Midbrain (tissue), 1 donor: Measurements from ENCODE around the gene HEG1.

Experiments
- DNase-seq: peaks from one replicate; lab custom pipeline; 2025; lab: John Stamatoyannopoulos, UW

HEG1 gene

DNA sequence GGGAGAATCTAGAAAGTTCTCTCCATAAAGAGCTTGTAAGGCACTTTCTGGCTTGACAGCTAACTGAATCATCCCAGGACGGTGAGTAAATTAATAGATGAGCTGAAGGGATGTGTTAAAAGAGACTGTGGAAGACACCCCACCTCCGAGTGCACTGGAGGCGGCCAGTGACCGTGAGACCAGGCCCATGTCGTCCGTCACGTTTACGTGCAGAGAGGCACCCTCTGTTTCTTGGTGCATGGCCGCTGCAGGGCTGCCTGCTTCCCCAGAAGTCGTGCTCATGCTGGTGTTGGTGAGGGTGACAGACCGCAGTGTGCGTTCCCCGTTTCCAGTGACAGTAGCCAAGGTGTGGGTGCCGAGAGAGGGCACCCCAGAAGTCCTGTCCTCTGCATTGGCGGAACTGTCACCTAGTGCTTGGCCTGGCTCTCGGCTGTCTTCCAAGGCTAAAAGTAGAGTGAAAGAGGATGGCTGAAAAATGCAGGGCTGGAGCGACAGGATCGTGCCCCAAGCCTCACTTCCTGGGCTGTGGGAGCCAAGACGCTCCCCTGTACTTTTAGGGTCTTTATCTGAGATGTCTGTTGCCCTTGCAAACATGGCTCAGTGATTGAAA is 41.1 kb downstream of the HEG1 start:
- DNase-seq, result no peak

DNA sequence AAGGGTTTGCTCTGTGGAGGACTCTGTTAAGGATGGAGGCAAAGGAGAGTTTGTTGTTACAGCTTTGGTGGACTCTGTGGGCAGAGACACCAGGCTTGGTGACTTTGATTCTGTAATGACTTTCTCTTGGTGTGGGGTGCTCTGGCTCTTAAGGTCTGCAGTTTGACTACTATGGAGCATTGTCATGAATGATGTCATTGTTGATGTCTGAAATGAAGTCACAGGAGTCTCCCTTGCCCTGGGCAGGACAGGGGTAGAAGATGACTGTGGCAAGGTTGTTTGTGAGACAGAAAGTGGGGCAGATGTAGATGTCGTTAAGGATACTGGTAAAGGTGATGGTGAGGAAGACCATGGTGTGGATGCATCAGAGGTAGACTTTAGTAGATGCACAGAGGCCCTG is 42.7 kb downstream of the HEG1 start:
- no peak for DNase-seq

DNA sequence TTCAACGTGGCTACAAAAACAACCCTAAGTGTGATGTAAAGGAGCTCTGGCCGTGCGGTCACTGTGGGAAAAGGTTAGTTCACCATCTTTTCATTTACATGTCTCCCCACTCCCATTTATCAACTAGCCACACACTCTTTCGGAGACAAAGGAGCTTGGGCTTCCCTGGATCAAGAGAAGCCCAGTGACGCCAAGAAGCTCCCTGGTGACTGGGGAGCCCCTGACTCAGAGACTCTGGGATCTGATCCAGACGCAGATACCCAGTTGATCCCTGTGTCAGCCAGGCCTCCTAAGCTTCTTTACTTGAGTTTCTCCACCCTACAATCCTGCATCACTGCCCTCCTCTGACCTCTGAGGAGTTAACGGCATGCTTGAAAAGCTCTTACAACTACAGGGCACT is 43.9 kb downstream of the HEG1 start:
- no peak for DNase-seq

DNA sequence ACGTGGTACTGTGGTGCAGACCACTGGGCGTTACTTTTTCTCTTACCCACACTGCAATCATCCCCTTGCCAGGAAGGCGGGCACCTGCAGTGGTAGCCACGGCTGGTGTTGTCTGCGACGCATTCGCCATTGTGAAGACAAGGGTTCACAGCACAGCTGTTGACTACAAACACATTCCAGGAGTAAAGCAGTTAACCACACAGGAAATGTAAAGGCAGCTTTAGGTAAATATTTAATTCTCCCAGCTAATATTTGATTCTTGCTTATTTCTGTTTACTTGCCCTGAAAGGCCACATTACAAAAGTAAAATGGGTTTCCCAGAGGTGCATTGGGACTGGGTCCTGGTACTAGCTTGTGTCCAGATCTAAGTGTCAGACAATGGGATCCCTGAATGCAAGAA is 45.4 kb downstream of the HEG1 start:
- no peak for DNase-seq

DNA sequence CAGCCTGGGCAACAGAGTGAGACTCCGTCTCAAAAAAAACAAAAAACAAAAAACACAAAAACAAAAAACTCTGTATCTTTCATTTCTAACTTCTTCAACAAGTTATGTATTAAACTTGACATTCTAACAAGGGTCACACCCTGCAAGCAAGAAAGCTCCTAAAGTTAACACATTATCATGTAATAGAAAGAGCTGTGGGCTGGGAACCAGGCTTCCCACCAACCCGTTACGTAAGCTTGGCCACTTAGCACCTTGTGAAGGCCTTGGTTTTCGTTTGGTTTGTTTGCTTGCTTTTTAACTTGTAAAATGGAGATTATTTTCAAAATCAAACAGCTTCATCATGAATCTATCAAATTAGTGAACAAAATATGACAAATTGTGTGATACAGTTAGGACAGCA is 47.0 kb downstream of the HEG1 start:
- no peak for DNase-seq

DNA sequence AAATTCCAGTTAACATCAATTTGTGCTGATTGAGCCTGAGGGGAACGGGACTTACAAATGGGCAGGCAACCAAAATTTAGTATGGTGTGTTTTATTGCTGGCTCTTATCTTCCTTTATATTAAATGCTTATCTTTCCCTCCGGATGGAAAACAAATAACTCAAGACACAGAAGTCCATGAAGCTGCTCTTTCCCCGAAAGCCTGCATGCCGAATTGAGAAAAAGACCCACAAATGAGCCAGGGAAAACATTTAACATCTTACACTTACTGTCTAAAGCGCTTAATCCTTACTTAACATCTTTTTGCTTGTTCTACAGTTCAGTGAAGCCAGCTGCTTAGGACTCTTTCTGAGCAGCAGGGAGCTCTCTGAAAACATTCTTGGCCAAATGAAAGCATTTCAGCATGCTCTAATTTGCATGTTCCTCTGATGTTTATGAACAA is 49.5 kb downstream of the HEG1 start:
- no peak for DNase-seq

DNA sequence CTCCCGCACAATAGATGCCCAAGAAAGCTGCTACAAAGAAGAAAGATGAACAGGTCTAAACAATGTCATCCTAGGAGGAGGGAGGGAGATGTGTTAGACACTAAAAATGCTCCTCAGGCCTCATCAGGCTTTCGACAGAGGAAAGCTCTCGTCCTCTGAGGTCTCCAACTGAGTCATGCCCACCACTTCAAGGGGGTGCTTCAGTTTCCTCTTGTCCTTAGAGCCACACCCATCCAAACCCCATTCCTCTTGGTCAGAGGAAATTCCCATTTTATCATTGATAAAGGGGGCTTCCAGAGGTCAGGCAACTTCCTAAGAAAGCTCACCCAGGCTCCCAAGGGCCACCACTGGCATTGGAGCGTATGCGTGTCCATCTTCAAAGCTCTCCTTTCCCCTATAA is 50.1 kb downstream of the HEG1 start:
- no peak for DNase-seq

DNA sequence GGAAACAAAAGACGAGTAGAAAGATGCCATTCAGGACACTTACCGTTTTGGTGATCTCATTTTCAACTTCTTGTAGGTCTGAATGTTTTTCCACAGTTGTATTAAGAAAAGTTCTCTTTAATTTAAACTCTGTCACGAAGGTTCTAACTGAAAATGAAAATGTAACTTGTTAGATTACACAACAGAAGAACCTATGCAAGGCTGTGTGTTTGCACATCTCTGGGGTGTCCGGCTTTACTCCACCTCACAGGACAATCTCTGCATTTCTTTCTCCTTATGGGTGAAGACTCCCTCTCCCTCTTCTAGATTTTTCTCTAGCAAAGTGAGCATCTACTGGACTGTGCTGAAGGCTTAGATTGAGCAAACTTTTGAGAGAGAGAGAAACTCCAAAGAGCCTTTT is 50.6 kb downstream of the HEG1 start:
- DNase-seq, result no peak

DNA sequence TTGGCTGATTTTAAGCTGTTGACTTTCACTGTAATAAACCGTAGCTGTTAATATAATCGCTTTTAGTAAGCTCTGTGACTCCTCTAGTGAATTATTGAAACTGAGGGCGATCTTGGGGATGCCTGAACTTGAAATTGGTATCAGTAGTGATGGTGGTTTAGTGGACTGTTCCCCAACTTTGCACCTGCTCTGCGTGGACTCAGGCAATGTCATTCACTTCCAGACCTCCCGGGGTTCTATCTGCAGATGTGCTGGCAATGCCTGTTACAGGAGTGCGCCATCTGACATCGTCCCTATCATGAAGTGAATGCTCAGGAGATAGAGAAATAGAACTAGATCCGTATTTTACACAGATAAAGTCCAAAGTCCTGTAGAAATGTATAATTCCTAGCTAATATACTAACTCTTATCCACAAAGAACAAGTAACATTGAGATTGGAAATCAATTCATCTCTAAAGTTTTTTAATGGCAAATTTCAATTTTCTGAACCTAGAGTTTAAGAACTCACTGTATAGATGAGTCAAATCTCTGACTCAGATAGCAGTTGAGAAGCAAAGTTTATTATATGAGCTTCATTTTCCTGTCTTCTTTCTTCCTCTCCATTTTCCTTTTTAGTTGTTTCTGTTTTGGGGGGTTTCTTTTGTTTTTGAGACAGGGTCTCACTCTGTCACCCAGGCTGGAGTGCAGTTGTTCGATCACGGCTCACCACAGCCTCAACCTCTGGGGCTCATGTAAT is 51.8 kb downstream of the HEG1 start:
- DNase-seq, result no peak

DNA sequence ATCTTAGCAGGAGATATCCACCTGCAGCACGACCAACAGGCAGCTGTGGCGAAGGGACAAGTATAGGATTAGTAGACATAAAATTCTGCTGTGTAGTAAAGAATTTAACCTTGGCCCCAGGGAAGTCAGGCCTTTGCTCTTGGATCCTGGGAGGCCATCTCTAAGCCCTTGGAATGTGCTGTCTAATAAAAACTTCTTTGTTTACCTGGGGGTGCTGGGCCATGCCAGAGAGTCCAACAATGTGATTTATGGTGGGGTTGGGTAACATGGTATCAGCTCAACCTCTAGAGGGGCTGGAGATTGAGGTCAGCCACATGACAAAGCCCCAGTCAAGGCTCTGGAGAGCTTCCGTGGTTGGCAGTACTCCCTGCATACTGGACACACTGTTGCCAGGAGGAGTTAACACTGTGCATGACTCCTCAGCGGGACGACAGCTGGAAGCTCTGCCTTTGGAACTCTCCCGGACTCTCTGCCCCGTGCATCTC is 52.4 kb downstream of the HEG1 start:
- peak; percentile 10 for DNase-seq

DNA sequence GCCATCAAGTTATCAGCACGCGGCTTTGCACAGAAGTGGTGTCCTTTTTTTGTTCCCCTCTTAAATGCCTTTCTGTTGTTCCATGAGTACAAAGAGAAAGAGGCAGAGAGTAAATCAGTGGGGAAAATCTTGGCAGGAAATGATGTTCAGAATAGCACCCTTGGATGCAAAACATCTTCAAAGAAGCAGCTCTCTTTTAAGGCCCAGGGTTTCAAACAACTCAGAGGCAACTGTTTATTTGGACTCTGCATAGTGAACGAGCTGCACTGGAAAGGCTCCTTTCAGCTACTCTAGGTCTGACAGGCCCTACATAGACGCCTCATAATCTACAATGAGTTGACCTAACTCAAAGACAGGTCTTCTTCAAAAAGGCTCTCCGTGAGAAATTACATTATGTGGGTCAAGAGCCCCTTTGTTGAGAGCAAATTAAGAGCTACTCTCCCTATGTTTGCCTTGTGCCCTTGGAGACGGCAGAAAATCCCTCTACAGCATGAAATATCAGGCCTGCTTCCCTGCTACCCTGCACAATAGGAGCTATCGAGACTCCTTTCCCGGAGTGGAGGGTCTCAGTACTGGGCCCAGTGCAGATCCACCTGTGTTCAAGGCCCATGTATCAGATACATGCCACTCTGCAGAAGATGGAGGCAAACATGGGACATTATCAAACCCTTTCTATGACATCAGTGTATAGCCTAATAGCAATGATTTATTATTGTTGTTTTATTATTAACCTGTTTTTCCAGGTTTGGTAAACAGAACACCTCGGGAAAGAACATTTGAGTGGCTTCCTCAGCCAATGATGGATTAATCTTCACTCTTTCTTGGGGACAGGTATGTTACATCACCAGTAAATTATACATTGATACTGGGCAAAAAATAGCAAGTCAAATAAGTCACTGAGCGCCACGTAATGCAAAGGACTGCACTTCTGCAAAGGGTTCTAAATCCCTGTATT is 53.1 kb downstream of the HEG1 start:
- DNase-seq, result peak; percentile 40

DNA sequence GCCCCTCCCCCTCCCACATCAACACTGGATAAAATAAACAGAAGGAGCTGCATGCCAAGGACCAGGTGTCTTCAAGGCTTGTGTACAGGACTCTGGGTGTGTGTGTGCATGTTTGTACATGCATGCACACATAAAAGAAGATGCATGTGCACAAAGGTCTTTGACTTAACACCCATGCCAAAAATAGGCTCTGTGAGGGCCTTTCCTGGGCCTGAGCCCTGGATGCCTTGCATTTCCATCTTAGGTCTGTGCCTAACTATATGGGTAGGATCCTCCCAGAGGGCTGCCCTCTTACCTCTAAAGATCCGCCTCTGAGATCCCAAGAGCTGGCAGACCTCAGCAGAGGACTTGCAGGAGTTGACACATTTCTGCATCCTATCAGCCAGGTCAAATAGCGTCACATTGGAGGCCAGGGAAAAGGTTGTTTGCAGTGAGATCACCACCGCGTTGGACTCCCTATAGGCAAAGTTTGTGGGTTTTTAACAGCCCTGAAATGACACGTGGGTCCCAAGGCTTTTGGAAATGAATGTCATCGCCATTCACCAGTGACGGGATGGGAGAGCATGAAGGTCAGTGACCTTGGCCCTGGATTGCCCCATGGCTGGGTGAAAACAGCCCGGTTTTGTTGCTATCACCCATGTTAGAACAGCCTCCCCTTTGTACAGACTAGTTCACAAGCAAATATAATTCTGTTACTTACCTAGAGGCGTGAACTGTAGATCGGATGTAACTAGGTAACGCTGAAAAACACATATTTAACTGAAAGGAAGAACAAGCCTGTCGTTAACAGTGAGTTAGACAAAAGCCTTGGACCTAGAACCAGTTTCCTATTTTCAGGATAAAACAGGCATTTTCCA is 54.0 kb downstream of the HEG1 start:
- no peak for DNase-seq

DNA sequence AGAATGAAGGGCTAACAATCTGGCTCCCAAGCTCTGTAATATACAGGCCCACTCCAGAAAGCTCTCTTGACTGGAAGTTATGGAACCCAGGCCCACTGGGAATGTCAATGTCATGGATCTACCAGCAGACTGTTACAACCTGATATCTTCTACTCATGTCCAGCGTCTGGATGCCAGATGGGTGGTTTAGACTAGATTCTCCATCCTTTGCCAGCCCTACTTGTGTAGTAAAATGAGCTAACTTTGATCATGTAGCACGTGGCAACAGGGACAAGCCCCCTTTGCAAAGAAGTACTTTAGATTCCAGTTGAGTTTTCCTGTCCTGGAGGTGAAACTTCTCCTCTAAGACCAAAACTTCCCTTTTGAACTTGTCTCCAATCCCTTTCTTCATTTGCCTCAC is 55.1 kb downstream of the HEG1 start:
- DNase-seq, result no peak

DNA sequence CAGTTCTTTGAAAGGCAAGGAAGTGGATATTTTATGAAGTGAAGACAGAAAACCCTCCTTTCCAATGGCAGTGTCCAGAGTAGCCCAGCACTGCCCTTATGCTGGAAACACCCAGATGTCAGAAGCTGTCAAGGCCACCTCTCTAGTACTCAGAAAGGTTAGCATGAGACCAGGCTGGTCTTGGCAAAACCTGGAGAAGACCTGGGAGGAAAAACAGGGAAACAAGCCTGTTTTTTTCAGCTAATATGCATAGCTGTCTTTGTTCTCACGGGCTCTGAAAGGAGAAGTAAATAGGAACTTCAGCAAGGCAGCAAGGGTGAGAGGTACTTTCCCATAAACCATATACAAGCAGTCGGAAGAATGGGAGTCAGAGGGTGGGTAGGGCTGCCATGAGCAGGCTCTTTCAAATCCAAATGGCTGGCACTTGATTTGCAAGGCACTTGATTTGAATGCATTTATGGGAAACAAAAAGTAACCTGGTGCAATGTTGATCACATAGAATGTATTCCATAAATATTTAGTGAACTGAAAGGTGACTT is 55.8 kb downstream of the HEG1 start:
- no peak for DNase-seq

DNA sequence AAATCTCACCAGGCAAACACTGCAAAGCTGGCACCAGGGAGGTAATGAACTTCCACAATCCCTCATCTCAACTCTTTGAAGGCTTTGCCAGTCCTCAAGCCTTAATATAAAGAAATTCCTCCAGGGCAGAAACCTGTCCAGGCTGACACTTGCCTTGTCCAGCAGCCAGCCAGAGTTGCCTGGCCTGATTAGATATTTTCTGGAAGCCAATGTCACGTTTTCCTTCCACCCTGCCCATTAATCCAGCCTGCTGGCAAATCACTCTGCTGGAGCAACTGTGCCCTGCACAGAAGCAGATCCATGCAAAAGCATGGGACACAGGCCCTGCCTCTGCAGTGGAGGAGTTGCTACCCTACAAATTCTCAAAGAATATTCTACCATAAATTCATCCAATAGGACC is 56.5 kb downstream of the HEG1 start:
- no peak for DNase-seq

DNA sequence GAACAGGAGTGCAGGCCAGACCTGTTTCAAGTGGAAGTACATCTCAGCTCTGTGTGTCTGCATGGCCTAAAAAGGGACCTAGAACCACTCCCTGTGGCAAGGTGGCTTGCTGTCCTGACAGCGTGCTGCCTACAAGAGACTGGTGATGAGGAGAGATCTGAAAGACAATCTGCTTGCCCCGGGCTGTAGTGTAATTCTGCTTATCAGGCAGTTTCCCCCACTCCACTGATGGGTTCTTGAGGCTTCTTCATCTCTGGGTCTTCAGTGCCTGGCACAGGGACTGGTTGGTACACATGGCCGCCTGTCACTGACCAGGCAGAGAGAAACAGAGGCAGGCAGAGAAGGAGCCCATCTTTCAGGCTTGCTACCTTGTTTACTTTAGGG is 57.6 kb downstream of the HEG1 start:
- no peak for DNase-seq

DNA sequence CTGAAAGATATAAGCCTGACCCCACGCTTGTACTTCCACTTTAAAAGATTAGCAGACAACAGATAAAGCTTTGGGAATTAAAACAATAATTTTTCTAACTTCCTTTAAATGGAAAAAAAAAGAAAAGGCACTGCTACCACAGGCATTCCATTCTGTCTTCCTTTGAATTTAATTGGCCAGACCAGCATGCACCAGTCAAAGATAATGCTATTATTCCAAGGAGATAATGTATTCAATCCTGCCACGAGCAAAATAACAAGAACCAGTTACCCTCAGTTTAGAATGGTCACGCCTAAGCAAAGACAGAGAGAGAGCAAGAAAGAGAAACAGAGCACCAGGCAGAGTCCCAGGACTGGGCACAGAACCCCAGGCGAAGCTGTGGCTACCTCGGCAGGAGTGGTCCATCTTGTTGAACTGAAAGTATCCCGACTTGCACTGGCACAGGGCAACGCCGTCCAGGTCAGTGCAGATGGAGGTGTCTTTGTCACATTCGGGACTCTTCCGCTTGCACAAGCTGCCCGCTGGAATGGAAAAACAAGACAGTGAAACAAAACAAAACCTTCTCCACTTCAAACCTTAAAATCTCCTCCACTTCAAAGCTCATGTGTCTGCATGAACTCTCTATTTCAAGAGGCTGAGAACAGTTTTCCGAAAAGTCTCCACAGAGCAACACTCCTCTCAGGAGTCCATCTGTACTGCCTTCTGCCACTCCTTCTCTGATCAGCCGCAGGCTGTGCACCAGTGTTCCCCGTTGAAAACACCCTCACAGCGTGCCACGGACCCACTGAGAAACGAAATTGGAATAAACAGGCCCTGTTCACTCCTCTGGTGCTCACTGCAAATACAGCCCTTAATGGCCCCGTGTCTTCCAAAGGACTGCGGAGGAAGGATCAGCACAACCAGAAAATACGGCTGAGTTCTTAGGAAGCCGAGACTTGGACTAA is 58.2 kb downstream of the HEG1 start:
- no peak for DNase-seq

DNA sequence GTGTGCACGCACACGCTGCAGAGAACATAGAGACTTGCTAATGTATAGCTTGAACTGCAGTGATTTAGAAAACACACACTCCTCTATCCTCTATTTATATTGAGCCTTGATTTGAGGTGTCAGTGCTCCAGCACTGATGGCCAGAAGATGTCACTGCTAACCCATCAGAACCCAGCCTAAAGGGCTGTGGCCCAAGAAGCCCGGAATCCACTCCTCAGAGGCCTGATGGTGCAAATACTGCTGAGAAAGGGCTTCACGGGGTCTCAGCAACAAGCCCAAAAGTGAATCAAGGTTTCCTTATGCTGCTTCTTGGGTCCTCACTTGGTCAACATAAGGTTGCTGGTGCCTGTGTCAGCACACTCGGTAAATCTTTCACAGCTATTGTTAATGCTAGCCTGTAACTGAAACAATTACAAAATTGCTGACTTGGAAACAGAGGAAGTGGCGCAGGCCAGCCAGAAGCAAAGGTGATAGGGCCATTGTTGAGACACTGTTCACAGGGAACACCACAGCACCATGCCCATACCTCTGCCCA is 60.3 kb downstream of the HEG1 start:
- DNase-seq, result peak; percentile 81

DNA sequence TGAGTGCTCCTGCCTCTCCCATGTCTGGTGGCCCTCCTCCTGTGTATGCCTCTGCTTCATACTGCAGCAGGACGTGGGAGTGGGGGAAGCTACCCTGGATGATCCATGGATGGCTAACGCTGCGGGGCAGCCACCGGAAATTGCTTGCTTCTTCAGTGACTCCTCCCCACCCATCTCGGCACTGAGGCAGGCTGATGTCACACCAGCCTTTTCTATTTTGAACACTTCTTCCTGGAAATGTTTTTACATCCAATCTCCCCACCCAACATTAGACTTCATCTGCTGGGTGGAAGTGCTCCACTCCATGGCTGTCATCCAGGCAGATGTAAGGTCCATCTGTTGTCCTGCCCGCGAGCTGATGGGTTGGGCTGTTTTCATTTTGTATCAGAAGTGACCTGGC is 62.3 kb downstream of the HEG1 start:
- DNase-seq, result no peak

DNA sequence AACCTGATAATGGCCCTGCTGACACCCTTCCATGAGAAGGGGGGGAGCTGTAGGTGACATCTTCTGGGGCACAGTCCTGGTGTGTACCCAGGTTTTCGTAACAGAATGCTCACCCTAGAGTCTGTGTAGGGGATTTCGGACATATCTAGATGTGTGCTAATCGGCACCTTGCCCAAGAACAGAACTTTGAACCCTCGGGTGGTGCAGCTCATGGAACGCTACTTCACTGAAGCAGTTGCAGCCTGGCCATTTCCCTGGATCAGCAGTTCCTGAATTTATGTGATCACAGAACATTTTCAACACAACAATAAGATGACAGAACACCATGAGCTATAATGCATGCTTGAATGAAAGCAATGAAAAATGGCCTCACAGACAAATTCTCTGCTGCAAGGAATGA is 63.8 kb downstream of the HEG1 start:
- DNase-seq, result no peak
